ENCODE data around the gene DDX20.
"Not testable (repeated sequence)": the region's sequence is repeated elsewhere in the genome, so short reads cannot be mapped to it uniquely, and the experiment has no call there.

DDX20 gene

GRCh38 chr1:111733183-111733991 is 22.3 kb upstream of the DDX20 start:
- H3K27ac ChIP-seq: no peak overlapping the region
- no peak for DNase-seq (ENCODE audit: low read depth, low spot score)

GRCh38 chr1:111733992-111734341 is 21.7 kb upstream of the DDX20 start:
- DNase-seq (ENCODE audit: low read depth, low spot score): no peak
- no peak overlapping the region for H3K27ac ChIP-seq

- no peak overlapping the region for H3K27ac ChIP-seq
- DNase-seq (ENCODE audit: low read depth, low spot score): no peak
These were observed 21.3 kb upstream of the DDX20 start for GRCh38 chr1:111734426-111734825.

GRCh38 chr1:111734856-111735255 is 20.8 kb upstream of the DDX20 start:
- no peak overlapping the region for H3K27ac ChIP-seq
- no peak for DNase-seq (ENCODE audit: low read depth, low spot score)

- DNase-seq (ENCODE audit: low read depth, low spot score): no peak
- H3K27ac ChIP-seq: no peak overlapping the region
These were observed 20.4 kb upstream of the DDX20 start for GRCh38 chr1:111735321-111735720.

GRCh38 chr1:111735858-111736544 is 19.7 kb upstream of the DDX20 start:
- H3K27ac ChIP-seq: no peak overlapping the region

GRCh38 chr1:111736548-111737215 is 19.0 kb upstream of the DDX20 start:
- DNase-seq (ENCODE audit: low read depth, low spot score): no peak
- H3K27ac ChIP-seq: no peak overlapping the region

More at GRCh38 chr1:111735858-111736544, 19.7 kb upstream of the DDX20 start:
- no peak for DNase-seq (ENCODE audit: low read depth, low spot score)

- no peak overlapping the region for H3K27ac ChIP-seq
These were observed 18.2 kb upstream of the DDX20 start for GRCh38 chr1:111737216-111738132.

GRCh38 chr1:111738133-111738435 is 17.6 kb upstream of the DDX20 start:
- peak overlapping the region; percentile 79 for H3K27ac ChIP-seq

More at GRCh38 chr1:111737216-111738132, 18.2 kb upstream of the DDX20 start:
- DNase-seq (ENCODE audit: low read depth, low spot score): no peak

GRCh38 chr1:111738436-111739193 is 17.1 kb upstream of the DDX20 start:
- no peak for DNase-seq (ENCODE audit: low read depth, low spot score)
- peak overlapping the region; percentile 79 for H3K27ac ChIP-seq

More at GRCh38 chr1:111738133-111738435, 17.6 kb upstream of the DDX20 start:
- no peak for DNase-seq (ENCODE audit: low read depth, low spot score)

- DNase-seq (ENCODE audit: low read depth, low spot score): no peak
- peak within 1 kb of the TSS; percentile 79 for H3K27ac ChIP-seq
These were observed 16.3 kb upstream of the DDX20 start, which contains the start of gene INKA2 for GRCh38 chr1:111739194-111739924. INKA2 (minus strand) TSS chr1:111739395; CDS start chr1:111739242, 153 bp downstream.

GRCh38 chr1:111739925-111740765 is 15.6 kb upstream of the DDX20 start:
- DNase-seq (ENCODE audit: low read depth, low spot score): no peak

GRCh38 chr1:111742292-111742691 is 13.4 kb upstream of the DDX20 start:
- H3K27ac ChIP-seq; DNase-seq (ENCODE audit: low read depth, low spot score): not testable (repeated sequence)

More at GRCh38 chr1:111739925-111740765, 15.6 kb upstream of the DDX20 start:
- peak overlapping the region; percentile 79 for H3K27ac ChIP-seq

- no peak overlapping the region for H3K27ac ChIP-seq
- DNase-seq (ENCODE audit: low read depth, low spot score): no peak
These were observed 12.7 kb upstream of the DDX20 start for GRCh38 chr1:111742938-111743549.

GRCh38 chr1:111743679-111744101 is 12.0 kb upstream of the DDX20 start:
- H3K27ac ChIP-seq: no peak overlapping the region
- no peak for DNase-seq (ENCODE audit: low read depth, low spot score)

GRCh38 chr1:111745675-111746613 is 9.8 kb upstream of the DDX20 start:
- no peak for DNase-seq (ENCODE audit: low read depth, low spot score)
- no peak overlapping the region for H3K27ac ChIP-seq
